Hepatocyte (in vitro differentiated cells): Measurements from ENCODE around the gene DIAPH1.

Source experiments
- EZH2 ChIP-seq: fragments of 200-600 bp; sonication (generic); IDR thresholded peaks from 2 replicates; pipeline ENCODE4 v1.6.1; 2016; ENCODE audit warnings: antibody characterized with exemption, mild to moderate bottlenecking, borderline replicate concordance
- EZH2phosphoT487 ChIP-seq: fragments of 200-600 bp; sonication (generic); IDR thresholded peaks from one replicate; pipeline ENCODE4 v1.6.1; 2018; ENCODE audit warnings: antibody characterized with exemption, mild to moderate bottlenecking, low read depth, moderate library complexity; ENCODE audit not compliant: unreplicated experiment, severe bottlenecking
- TF ChIP-seq, protein P1 (sequence below): fragments of 200-600 bp; sonication (generic); IDR thresholded peaks from 2 replicates; pipeline ENCODE4 v1.5.1; 2016; ENCODE audit warnings: antibody characterized with exemption, mild to moderate bottlenecking; ENCODE audit not compliant: poor library complexity

DNA sequence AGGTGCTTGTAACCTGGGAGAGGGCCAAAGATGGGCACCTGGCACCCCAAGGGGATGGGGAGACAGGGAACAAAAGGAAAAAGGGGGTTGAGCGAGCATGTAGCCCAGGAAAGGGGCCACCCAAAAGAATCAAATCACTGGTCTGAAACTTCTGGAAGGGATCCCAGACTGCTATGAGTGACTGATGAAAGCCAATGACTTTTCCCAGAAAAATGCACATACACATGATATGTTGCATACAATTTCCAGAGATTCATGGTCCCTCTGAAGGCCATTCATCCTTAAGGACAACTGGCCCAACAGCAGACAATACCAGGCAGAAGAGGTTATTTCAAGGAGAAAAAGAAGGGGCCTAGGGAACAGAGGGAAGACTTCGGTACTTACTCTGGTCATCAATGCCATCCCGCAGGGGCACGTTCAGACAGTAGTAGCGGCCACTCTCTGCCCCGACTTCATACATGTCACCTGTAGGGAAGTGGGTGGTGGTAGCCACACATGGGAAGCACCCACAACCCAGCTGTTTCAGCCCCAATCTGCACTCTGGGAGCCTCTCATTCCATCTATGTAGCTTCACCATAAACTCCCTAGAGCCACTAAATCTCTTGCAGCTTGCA, 9.5 kb upstream of the DIAPH1 start:
- TF ChIP-seq, protein P1, sequence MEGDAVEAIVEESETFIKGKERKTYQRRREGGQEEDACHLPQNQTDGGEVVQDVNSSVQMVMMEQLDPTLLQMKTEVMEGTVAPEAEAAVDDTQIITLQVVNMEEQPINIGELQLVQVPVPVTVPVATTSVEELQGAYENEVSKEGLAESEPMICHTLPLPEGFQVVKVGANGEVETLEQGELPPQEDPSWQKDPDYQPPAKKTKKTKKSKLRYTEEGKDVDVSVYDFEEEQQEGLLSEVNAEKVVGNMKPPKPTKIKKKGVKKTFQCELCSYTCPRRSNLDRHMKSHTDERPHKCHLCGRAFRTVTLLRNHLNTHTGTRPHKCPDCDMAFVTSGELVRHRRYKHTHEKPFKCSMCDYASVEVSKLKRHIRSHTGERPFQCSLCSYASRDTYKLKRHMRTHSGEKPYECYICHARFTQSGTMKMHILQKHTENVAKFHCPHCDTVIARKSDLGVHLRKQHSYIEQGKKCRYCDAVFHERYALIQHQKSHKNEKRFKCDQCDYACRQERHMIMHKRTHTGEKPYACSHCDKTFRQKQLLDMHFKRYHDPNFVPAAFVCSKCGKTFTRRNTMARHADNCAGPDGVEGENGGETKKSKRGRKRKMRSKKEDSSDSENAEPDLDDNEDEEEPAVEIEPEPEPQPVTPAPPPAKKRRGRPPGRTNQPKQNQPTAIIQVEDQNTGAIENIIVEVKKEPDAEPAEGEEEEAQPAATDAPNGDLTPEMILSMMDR = no peak
- TF ChIP-seq EZH2 (no peak), EZH2phosphoT487 (no peak)
